Muscle layer of duodenum (tissue), 2 donors: ENCODE data around the gene ANKRD6.

Experiments
- H3K27ac ChIP-seq: one replicate; pipeline ENCODE4 v1.7.0; 2013; ENCODE audit warnings: mild to moderate bottlenecking, low read length
- H3K27me3 ChIP-seq: one replicate; pipeline ENCODE4 v1.7.0; 2013; ENCODE audit warnings: low read depth, mild to moderate bottlenecking, control low read depth, low read length
- H3K36me3 ChIP-seq, 2 donors: one replicate each; pipeline ENCODE4 v1.7.0; 2013; ENCODE audit warnings: low read length in 2 of 2, control low read depth in 1 of 2, mild to moderate bottlenecking in 1 of 2; ENCODE audit not compliant: insufficient read depth in 2 of 2, control insufficient read depth in 1 of 2
- H3K4me1 ChIP-seq, 2 donors: one replicate each; pipeline ENCODE4 v1.7.0; 2013; ENCODE audit warnings: low read length in 2 of 2, mild to moderate bottlenecking in 2 of 2, control low read depth in 1 of 2, moderate library complexity in 1 of 2; ENCODE audit not compliant: insufficient read depth in 2 of 2, control insufficient read depth in 1 of 2
- H3K4me3 ChIP-seq, 2 donors: one replicate each; pipeline ENCODE4 v1.7.0; 2013; ENCODE audit warnings: low read length in 2 of 2, low read depth in 1 of 2, mild to moderate bottlenecking in 1 of 2
- H3K9me3 ChIP-seq, 2 donors: one replicate each; pipeline ENCODE4 v1.7.0; 2013; ENCODE audit warnings: low read length in 2 of 2, control low read depth in 1 of 2, mild to moderate bottlenecking in 1 of 2; ENCODE audit not compliant: control insufficient read depth in 1 of 2
- donor health status: healthy.

The ANKRD6 gene

DNA sequence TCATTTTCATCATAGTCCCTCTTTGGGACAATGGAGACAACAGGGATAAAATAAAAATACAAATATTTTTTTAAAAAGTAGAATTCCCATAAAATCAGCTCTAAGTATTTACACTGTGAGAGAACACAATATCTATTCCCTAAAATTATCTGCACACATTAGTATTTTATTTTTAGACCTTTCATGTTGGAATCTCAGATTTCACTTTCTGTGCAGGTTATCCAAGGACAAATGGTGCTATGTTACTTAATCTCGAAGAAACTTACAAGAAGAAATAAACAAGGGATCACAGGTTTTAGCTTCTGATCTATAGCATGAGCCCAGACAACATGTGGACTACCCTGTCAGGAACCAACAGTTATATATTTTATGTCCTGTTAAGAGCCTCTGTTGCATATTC lies 228.6 kb downstream of the ANKRD6 start:
- Histone ChIP-seq H3K36me3 (peaks cover 53 to 71% of the 10 kb centered on the region in 2 donors), H3K4me3 (no peak overlapping the region), H3K27ac (no peak overlapping the region), H3K4me1 (no peaks in the 10 kb centered on the region), H3K9me3 (no peaks in the 10 kb centered on the region), H3K27me3 (no peaks in the 10 kb centered on the region)

GRCh38 chr6:89662659-89663223 lies 229.8 kb downstream of the ANKRD6 start:
- H3K27ac ChIP-seq = no peak overlapping the region
- no peaks in the 10 kb centered on the region for H3K27me3 ChIP-seq
- H3K9me3 ChIP-seq = no peaks in the 10 kb centered on the region
- no peak overlapping the region for H3K4me3 ChIP-seq
- H3K4me1 ChIP-seq = no peaks in the 10 kb centered on the region
- peaks cover 47 to 69% of the 10 kb centered on the region in 2 donors for H3K36me3 ChIP-seq

GRCh38 chr6:89667872-89668556 lies 235.1 kb downstream of the ANKRD6 start:
- Histone ChIP-seq H3K36me3 (peaks cover 34 to 51% of the 10 kb centered on the region in 2 donors), H3K4me3 (no peak overlapping the region), H3K27me3 (no peaks in the 10 kb centered on the region), H3K9me3 (no peaks in the 10 kb centered on the region), H3K4me1 (no peaks in the 10 kb centered on the region), H3K27ac (no peak overlapping the region)

- no peaks in the 10 kb centered on the region for H3K27me3 ChIP-seq
- no peaks in the 10 kb centered on the region for H3K4me1 ChIP-seq
- H3K4me3 ChIP-seq = no peak overlapping the region
- no peak overlapping the region for H3K27ac ChIP-seq
- no peaks in the 10 kb centered on the region for H3K9me3 ChIP-seq
- H3K36me3 ChIP-seq = peaks cover 38 to 51% of the 10 kb centered on the region in 2 donors
Observed at GRCh38 chr6:89669002-89669401, 236.1 kb downstream of the ANKRD6 start.

- Histone ChIP-seq H3K27me3 (no peaks in the 10 kb centered on the region), H3K27ac (no peak overlapping the region), H3K36me3 (peaks cover 52 to 62% of the 10 kb centered on the region in 2 donors), H3K4me3 (no peak overlapping the region), H3K4me1 (peaks cover 0 to 3% of the 10 kb centered on the region in 2 donors), H3K9me3 (no peaks in the 10 kb centered on the region)
Observed at GRCh38 chr6:89670935-89671565, 238.1 kb downstream of the ANKRD6 start.

DNA sequence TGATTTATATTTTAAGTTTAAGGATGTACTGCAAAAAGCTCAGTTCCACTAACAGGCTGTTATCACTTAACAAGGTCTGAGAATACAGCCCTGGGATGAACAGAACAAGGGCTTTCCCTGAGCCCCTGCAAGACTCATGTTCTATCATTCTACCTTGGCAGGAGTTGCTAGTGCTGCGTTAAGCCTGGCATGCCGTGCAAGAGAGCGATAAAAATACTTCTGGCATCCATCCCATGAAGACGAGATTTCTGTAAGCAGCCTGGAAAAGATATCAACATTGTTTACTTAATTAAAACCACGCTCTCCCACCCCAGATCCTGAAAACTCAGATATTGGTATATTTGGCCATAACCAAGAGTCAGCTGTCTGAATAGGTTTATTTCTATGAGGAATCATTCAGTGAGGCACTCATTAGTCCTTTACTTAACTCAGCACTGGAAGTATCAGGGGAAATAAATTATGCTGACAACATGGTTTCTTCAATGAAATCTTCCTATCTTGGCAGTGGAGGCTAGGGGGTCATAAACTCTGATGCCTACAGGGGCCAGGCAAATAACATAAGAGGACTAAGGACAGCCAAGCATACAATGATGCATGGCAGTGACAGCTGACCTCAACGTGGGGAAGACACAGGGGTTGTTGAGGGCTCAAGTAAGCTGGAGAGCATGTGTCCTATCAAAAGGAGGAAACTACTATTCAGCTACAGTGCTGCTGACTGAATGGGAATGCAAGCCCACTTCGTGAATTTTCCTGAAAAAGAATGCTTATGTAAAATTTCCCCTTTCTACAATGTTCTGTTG lies 243.2 kb downstream of the ANKRD6 start:
- Histone ChIP-seq H3K36me3 (peaks cover 79 to 81% of the 10 kb centered on the region in 2 donors), H3K27ac (no peak overlapping the region), H3K9me3 (no peaks in the 10 kb centered on the region), H3K4me3 (no peak overlapping the region), H3K27me3 (no peaks in the 10 kb centered on the region), H3K4me1 (peaks cover 0 to 8% of the 10 kb centered on the region in 2 donors)

- no peaks in the 10 kb centered on the region for H3K27me3 ChIP-seq
- no peak overlapping the region for H3K27ac ChIP-seq
- peaks cover 0 to 8% of the 10 kb centered on the region in 2 donors for H3K4me1 ChIP-seq
Observed at GRCh38 chr6:89678531-89678930, 245.6 kb downstream of the ANKRD6 start.

GRCh38 chr6:89679215-89680120 lies 246.5 kb downstream of the ANKRD6 start:
- no peak overlapping the region for H3K4me3 ChIP-seq
- no peaks in the 10 kb centered on the region for H3K27me3 ChIP-seq
- no peak overlapping the region for H3K27ac ChIP-seq
- peaks cover 0 to 8% of the 10 kb centered on the region in 2 donors for H3K4me1 ChIP-seq
- no peaks in the 10 kb centered on the region for H3K9me3 ChIP-seq
- H3K36me3 ChIP-seq = peaks cover 62 to 81% of the 10 kb centered on the region in 2 donors

More at GRCh38 chr6:89678531-89678930, 245.6 kb downstream of the ANKRD6 start:
- Histone ChIP-seq H3K4me3 (no peak overlapping the region), H3K36me3 (peaks cover 67 to 82% of the 10 kb centered on the region in 2 donors), H3K9me3 (no peaks in the 10 kb centered on the region)

GRCh38 chr6:89680150-89680549 lies 247.2 kb downstream of the ANKRD6 start:
- Histone ChIP-seq H3K27me3 (no peaks in the 10 kb centered on the region), H3K4me1 (peaks cover 0 to 8% of the 10 kb centered on the region in 2 donors), H3K36me3 (peaks cover 62 to 78% of the 10 kb centered on the region in 2 donors), H3K27ac (no peak overlapping the region), H3K9me3 (no peaks in the 10 kb centered on the region), H3K4me3 (no peak overlapping the region)

DNA sequence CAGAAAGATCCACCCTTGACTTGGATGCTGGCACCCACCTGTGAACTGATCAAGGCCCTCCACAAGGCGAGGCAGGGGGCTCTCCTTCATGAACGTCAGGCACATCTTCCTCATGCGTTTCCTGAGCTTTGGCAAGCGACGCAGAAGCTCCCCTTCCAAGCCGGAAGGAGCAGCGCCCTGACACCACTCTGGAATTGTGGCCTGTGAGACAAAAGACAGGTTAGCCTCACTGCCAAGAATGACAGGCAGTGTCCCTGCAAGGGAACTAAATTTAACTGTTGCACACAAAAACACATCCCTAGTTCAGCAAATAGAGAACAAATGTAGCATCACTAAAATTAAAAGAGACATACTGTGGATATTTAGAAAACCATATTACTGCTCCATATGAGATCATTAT lies 247.6 kb downstream of the ANKRD6 start:
- Histone ChIP-seq H3K9me3 (no peaks in the 10 kb centered on the region), H3K27ac (no peak overlapping the region), H3K4me3 (no peak overlapping the region), H3K36me3 (peaks cover 62 to 78% of the 10 kb centered on the region in 2 donors), H3K4me1 (peaks cover 0 to 8% of the 10 kb centered on the region in 2 donors), H3K27me3 (no peaks in the 10 kb centered on the region)
